Fibroblast of upper back skin (primary cell): ENCODE measurements around the gene TRIM69.
A peak's percentile ranks its signal among the peaks of the same experiment; 100 is the strongest.
"Not testable (repeated sequence)": the region's sequence is repeated elsewhere in the genome, so short reads cannot be mapped to it uniquely, and the experiment has no call there.

ENCODE experiments used
- DNase-seq: peaks from one replicate; pipeline ENCODE4 v3.0.0-alpha.2; 2013

TRIM69 gene

GRCh38 chr15:44753345-44753744 lies 17.0 kb downstream of the TRIM69 start:
- DNase-seq = no peak

- no peak for DNase-seq
Observed at GRCh38 chr15:44763187-44763586, 26.9 kb downstream of the TRIM69 start.

GRCh38 chr15:44763848-44764247 lies 27.5 kb downstream of the TRIM69 start:
- DNase-seq = no peak

DNA sequence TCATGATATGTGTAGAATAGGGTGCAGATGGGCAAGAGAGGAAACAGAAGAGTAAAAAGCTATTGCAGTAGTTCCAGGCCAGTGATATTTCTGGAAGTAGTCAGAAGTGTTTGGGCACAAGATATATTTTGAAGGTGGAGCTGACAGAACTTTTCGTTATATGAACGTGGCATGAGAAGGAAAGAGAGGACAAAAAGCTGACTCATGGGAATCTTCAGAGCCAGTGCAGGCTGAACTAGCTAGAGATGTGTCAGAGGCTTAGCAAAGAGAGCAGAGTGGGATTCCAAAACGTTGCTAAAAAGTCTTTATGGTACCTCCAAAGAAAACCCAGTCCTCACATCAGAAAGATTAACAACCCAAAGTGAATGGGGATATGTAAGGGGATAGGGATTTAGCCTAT lies 28.7 kb downstream of the TRIM69 start:
- no peak for DNase-seq

- DNase-seq = no peak
Observed at GRCh38 chr15:44769521-44769920, 33.2 kb downstream of the TRIM69 start.

DNA sequence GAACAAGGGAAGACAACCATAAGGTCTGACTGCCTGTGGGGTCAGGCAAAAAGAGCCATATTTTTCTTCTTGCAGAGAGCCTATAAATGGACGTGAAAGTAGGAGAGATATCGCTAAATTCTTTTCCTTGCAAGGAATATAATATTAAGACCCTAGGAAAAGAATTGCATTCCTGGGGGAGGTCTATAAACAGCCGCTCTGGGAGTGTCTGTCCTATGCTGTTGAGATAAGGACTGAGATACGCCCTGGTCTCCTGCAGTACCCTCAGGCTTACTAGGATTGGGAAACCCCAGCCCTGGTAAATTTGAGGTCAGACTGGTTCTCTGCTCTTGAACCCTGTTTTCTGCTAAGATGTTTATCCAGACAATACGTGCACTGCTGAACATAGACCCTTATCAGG lies 34.4 kb downstream of the TRIM69 start:
- DNase-seq = not testable (repeated sequence)

- DNase-seq = no peak
Observed at GRCh38 chr15:44775953-44776352, 39.6 kb downstream of the TRIM69 start.

GRCh38 chr15:44779761-44780160 lies 43.4 kb downstream of the TRIM69 start:
- DNase-seq = no peak

DNA sequence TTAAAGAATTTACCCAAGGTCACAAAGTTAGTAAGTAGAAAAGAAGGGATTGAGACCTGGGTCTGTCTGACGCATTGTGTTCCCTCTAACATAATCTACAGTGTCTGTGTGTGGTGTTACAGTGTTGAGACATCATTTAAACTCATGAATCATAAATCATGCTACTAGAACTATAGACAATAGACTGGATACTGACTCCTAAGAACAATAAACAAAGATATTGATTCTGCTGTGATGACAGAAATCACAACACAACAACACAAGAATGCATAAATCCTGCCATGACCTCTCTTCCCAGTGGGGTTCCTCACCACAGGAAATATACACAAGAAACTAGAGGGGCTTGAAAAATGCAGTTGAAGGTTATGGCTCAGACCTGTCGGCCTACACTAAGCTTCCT lies 44.3 kb downstream of the TRIM69 start:
- no peak for DNase-seq

DNA sequence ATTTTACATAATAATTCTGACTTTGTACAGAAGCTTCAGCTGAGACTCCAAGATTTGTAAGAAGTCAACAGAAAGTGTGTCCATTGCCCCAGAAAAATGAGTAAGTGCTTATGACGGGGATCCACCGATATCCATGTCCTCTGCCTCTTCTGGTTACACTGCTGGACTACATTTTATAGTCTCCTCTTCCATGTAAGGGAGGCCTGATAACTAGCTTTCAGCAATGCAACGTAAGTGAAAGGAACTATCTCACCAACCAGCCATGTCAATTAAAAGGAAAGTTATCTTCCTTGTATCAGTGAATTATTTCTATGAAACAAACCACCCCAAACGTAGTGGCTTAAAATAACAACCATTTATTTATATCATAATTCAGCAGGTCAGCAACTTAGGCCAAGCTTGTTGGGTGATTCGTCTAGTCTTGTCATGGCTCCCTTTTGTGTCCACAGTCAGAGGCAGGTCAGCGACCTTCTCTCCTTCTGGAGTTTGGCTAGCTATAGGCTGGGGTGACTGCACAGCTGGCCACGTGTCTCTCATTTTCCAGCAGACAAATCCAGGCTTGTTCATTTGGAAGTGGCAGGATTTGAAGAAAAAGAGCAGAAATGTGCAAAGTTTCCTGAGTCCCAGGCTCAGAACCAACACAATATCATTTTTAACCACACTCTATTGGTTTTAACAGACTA lies 44.9 kb downstream of the TRIM69 start:
- DNase-seq = no peak

- DNase-seq = peak; percentile 39
Observed at GRCh38 chr15:44782516-44782915, 46.2 kb downstream of the TRIM69 start.

DNA sequence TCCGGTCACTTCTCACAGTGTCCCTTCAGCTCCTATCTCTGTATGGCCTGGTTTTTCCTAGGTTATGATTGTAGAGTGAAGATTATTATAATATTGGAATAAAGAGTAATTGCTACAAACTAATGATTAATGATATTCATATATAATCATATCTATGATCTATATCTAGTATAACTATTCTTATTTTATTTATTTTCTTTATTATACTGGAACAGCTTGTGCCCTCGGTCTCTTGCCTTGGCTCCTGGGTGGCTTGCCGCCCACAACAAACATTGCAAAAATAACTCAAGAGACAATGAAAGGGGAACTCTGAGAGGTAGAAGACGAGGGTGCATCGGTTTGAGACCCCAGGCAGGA lies 48.6 kb downstream of the TRIM69 start:
- DNase-seq = not testable (repeated sequence)

DNA sequence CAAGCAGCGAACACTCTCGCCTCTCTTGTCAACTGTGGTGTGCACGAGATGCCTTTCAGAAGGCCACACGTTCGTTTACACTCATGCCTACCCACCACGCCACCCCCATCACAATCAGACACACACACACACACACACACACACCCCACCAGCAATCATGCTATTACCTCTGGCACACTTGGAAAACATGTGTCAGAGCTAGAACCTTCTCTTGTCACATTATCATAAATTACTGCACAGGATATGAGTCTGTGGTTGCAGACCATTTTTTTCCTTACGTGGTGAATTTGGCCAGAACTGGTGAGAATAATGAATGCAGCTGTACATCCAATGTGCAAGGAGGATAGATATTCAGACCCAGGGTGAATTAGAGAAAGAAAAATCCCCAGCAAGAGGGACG lies 52.4 kb downstream of the TRIM69 start:
- DNase-seq = peak; percentile 31

DNA sequence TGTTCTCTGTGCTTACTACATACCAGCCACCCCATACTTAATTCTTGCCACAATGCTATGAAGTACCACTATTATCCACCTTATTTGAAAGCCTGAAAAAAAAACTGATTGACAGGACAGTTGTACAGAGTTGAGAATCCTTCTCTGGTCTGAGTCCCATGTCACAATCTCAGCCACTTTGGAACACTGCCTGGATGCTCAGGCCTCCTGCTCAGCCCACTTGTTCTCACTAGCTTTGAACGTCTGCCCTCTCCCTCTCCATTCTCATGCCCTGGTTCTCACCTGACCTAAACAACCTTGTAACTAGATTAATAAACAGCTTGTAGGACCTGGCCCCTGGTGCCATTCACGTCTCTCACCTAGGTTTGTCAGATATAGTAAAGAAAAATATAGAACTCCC lies 53.9 kb downstream of the TRIM69 start:
- no peak for DNase-seq

DNA sequence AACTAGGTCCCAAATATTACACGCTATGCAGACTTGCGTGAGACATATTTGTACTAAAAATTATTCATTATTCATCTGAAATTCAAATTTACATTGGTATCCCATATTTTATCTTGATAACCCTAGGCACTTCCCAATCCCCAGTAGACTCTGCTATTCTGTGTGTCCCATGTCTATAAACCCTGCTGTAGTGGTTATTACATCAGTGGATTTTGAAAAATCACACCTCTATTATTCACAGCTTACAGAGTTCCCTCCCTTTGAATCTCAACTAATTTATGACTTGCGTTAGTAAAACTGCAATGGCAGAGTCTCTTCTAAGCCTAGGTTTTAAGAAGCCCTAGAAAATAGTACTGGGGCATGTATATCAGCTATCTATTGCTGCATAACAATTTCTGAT lies 54.3 kb downstream of the TRIM69 start:
- DNase-seq = no peak

DNA sequence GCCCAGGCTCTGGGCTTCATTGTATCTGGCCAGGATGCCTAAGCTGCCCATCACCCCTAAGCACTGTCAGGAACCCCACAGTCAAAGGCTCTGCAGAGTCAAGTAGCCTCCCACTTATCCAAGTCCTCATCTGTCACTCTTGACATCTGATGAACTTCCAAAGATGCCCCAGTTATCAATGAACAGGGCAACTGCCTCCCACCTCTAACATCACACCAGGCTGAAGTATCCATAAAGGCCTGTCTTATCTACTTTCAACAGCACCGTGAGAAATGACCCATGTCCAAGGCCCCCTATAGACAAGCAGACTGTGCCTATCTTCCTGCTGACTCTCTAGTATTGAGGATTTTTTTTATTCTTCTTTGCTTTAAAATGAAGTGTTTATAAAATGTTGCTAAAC lies 56.4 kb downstream of the TRIM69 start:
- DNase-seq = no peak

- no peak for DNase-seq
Observed at GRCh38 chr15:44794072-44794471, 57.7 kb downstream of the TRIM69 start.

- no peak for DNase-seq
Observed at GRCh38 chr15:44796508-44796907, 60.2 kb downstream of the TRIM69 start.

DNA sequence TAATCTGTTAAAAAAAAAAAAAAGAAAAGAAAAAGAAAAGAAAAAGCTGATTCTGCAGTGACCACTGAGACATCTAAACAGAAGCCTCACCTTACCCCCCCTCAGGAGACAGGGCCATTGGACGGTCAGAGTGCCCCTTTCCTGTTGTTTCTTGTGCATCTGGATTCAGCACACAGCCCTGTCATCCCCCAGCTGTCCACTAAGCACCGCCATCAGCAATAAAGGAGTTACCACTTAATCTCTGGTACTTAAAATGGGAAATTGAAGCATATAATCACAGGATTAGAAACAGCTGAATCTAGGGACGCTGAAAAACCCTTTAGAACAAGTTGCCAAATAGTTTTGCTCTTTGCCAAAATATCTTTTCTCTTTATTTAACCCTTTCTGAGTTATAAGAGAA lies 62.5 kb downstream of the TRIM69 start:
- no peak for DNase-seq

DNA sequence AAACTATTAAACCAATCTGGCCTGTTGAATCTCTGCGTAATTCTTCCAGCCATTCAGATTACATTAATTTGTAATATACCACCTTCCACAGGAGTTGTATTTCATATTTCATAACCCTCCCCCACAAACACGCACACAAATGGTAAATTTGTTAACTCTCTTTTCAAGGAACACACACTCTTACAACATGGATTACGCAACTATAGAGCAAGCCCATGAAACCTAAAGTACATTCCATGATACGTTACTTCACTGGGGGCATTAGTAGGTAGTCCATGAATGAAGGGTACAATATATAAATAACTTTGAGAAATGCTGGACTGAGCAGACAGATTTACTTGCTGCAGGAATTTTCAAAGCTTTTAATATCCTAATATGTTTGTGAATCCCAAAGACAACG lies 65.0 kb downstream of the TRIM69 start:
- DNase-seq = no peak

- no peak for DNase-seq
Observed at GRCh38 chr15:44801797-44802196, 65.5 kb downstream of the TRIM69 start.

GRCh38 chr15:44802336-44802735 lies 66.0 kb downstream of the TRIM69 start:
- no peak for DNase-seq

DNA sequence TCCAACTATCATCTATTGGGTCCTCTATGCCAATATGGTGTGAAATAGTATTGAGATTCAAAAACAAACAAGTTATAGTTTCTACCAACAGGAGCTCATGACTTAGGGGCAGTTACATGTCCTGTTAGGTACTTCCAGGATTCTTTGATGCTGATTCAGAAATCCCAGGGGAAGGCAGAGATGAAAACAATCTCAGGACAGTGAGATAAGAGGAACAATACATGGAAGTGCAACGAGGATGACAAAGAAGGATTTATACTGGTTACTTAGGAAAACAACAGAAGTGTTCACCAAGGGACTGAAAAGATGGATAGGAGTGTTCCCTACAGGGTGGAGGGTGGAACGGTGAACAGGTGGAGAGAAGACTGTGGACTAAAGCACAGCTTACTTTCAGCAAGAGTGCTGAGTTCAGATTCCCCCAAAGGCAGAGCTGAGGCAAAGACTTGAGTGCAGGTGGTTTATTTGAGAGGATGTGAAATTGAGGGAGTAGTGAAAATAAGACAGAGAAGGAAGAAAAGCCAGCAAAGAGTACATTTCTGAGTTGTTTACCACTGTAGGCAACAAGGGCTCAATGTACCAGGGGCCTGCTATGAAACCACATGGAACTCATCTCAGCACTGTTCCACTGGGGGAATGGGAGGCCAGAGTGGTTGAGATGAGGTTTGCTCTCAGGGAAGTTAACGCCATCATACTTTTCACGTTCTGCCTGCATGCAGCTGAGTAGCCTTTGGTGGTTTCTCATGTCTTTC lies 68.1 kb downstream of the TRIM69 start:
- DNase-seq = no peak

- no peak for DNase-seq
Observed at GRCh38 chr15:44808557-44808956, 72.2 kb downstream of the TRIM69 start.

- no peak for DNase-seq
Observed at GRCh38 chr15:44810237-44810636, 73.9 kb downstream of the TRIM69 start.
